ENCODE data around the gene THAP7.

DNA sequence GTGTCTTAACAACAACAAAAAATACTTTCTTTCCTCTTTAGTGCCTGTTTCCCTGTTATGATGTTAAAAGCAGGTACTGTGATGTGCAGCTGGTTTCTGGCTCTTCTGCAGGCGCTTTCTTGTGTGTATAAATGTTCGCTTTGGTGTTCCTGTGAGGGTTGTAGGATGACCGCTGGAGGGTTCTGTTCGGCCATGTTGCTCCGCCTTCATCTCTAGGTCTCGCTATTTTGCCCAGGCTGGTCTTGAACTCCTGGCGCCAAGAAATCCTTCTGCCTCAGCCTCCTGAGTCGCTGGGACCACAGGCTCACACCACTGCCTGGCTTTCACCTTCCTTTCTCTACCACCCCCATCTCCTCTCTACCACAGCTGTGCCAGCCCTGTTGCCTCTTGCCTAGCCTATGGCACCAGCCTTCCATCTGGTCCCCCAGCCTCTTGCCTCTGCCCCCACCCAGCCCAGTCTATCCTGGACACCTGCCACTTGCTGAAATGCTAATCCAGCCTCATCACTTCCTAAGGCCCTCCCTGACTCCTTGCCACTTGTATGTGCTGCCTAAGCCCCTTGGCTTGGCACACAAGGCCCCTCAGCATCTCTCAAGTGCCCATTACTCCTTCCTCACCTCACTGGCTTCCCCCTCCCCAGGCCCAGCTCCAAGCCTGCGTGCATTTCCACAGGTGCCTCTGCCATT lies 49.4 kb upstream of the THAP7 start:
- TF ChIP-seq, protein P1, sequence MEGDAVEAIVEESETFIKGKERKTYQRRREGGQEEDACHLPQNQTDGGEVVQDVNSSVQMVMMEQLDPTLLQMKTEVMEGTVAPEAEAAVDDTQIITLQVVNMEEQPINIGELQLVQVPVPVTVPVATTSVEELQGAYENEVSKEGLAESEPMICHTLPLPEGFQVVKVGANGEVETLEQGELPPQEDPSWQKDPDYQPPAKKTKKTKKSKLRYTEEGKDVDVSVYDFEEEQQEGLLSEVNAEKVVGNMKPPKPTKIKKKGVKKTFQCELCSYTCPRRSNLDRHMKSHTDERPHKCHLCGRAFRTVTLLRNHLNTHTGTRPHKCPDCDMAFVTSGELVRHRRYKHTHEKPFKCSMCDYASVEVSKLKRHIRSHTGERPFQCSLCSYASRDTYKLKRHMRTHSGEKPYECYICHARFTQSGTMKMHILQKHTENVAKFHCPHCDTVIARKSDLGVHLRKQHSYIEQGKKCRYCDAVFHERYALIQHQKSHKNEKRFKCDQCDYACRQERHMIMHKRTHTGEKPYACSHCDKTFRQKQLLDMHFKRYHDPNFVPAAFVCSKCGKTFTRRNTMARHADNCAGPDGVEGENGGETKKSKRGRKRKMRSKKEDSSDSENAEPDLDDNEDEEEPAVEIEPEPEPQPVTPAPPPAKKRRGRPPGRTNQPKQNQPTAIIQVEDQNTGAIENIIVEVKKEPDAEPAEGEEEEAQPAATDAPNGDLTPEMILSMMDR (IDR thresholded peaks at IDR 0.05) = no peak
- no peak for TF ChIP-seq POLR2A (IDR thresholded peaks at IDR 0.05)
